ENCODE results near the gene DNAJA3. TPM values are rescaled to one million over a fixed set of nuclear protein-coding genes. Genes with fewer than 3 reads are reported as not detected.

The DNAJA3 gene
- total RNA-seq, 1 donor from 2014 or later = 40.7 TPM

- TF ChIP-seq, protein P1, sequence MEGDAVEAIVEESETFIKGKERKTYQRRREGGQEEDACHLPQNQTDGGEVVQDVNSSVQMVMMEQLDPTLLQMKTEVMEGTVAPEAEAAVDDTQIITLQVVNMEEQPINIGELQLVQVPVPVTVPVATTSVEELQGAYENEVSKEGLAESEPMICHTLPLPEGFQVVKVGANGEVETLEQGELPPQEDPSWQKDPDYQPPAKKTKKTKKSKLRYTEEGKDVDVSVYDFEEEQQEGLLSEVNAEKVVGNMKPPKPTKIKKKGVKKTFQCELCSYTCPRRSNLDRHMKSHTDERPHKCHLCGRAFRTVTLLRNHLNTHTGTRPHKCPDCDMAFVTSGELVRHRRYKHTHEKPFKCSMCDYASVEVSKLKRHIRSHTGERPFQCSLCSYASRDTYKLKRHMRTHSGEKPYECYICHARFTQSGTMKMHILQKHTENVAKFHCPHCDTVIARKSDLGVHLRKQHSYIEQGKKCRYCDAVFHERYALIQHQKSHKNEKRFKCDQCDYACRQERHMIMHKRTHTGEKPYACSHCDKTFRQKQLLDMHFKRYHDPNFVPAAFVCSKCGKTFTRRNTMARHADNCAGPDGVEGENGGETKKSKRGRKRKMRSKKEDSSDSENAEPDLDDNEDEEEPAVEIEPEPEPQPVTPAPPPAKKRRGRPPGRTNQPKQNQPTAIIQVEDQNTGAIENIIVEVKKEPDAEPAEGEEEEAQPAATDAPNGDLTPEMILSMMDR (IDR thresholded peaks at IDR 0.05) = no peak
- DNase-seq (ENCODE audit: low spot score in 2 of 2) = no peak
- intact Hi-C loops (cut with DNase I) = no loop called here
- H3K36me3 ChIP-seq = peaks cover 0 to 6% of the 10 kb centered on the region in 2 donors
- H3K27ac ChIP-seq = no peak overlapping the region
- no peaks in the 10 kb centered on the region for H3K9me3 ChIP-seq
- H3K27me3 ChIP-seq = no peaks in the 10 kb centered on the region
- no peaks in the 10 kb centered on the region for H3K4me1 ChIP-seq
- no peak overlapping the region for H3K4me3 ChIP-seq
These were observed 66.2 kb downstream of the DNAJA3 start for GRCh38 chr16:4491898-4492297.

DNA sequence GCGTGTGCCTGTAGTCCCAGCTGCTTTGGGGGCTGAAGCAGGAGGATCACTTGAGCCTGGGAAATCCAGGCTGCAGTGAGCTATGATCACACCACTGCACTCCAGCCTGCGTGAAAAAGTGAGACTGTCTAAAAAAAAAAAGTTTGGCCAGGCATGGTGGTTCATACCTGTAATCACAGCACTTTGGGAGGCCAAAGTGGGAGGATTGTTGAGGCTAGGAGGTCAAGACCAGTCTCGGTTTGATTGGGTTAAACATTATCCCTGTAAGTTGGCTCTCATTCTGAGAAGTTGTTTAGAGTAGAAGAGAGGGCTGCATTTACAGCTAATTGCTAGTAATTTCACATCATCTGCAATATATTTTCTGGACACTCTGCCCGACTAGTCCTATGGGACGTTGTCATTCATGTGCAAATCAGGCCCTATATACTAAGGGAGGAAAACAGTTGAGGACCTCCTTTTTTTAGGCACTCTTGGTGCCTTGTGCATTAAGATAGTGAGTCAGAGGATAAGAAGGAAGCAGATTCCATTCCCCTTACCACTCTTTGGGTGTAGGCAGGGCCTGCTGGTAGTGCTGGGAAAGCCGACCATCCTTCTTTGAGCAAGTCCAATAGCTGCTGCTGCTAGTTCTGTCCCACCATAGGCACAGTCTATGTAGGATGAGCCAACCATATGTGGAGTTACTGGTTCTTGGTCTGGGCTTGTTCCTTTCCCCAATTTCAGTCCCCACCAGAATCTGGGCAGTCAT, 69.2 kb downstream of the DNAJA3 start:
- H3K9me3 ChIP-seq = no peaks in the 10 kb centered on the region
- peaks cover 0 to 4% of the 10 kb centered on the region in 2 donors for H3K36me3 ChIP-seq
- TF ChIP-seq, protein P1 (IDR thresholded peaks at IDR 0.05) = no peak
- H3K4me1 ChIP-seq = peaks cover 1 to 3% of the 10 kb centered on the region in 2 donors
- H3K27ac ChIP-seq = no peak overlapping the region
- no peaks in the 10 kb centered on the region for H3K27me3 ChIP-seq
- no peak for DNase-seq (ENCODE audit: low spot score in 2 of 2)
- intact Hi-C loops (cut with DNase I) = no loop called here
- H3K4me3 ChIP-seq = no peak overlapping the region

- peaks cover 0 to 4% of the 10 kb centered on the region in 2 donors for H3K36me3 ChIP-seq
- intact Hi-C loops (cut with DNase I) = no loop called here
- TF ChIP-seq, protein P1 (IDR thresholded peaks at IDR 0.05) = no peak
- no peak overlapping the region for H3K27ac ChIP-seq
- peaks cover 3 to 12% of the 10 kb centered on the region in 2 donors for H3K4me1 ChIP-seq
- no peak overlapping the region for H3K4me3 ChIP-seq
- H3K9me3 ChIP-seq = no peaks in the 10 kb centered on the region
- no peaks in the 10 kb centered on the region for H3K27me3 ChIP-seq
- no peak for DNase-seq (ENCODE audit: low spot score in 2 of 2)
These were observed 70.1 kb downstream of the DNAJA3 start for GRCh38 chr16:4495766-4496165.

DNA sequence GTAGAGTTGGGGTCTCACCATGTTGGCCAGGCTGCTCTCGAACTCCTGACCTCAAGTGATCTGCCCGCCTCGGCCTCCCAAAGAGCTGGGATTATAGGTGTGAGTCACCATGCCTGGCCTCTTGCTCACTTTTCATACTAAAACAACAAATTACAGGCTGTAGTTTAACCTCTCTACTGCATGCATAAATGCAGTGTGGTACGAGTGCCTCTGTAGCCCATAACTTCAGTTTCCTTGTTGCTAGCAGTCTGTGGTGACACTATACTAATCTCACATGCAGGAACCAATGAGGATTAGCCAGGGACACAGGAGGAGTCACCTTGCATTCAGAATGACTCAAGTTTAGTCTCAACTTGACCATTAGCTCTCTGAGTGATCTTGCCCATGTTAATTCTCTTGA, 70.6 kb downstream of the DNAJA3 start:
- no peak overlapping the region for H3K27ac ChIP-seq
- no peaks in the 10 kb centered on the region for H3K27me3 ChIP-seq
- H3K4me3 ChIP-seq = no peak overlapping the region
- no peak for DNase-seq (ENCODE audit: low spot score in 2 of 2)
- peaks cover 0 to 4% of the 10 kb centered on the region in 2 donors for H3K36me3 ChIP-seq
- H3K4me1 ChIP-seq = peaks cover 3 to 14% of the 10 kb centered on the region in 2 donors
- TF ChIP-seq, protein P1 (IDR thresholded peaks at IDR 0.05) = no peak
- intact Hi-C loops (cut with DNase I) = no loop called here
- no peaks in the 10 kb centered on the region for H3K9me3 ChIP-seq

- H3K4me1 ChIP-seq = peaks cover 3 to 22% of the 10 kb centered on the region in 2 donors
- no peaks in the 10 kb centered on the region for H3K9me3 ChIP-seq
- H3K27ac ChIP-seq = no peak overlapping the region
- intact Hi-C loops (cut with DNase I) = no loop called here
- H3K36me3 ChIP-seq = peaks cover 0 to 4% of the 10 kb centered on the region in 2 donors
- H3K4me3 ChIP-seq = no peak overlapping the region
- no peak for DNase-seq (ENCODE audit: low spot score in 2 of 2)
- TF ChIP-seq, protein P1 (IDR thresholded peaks at IDR 0.05) = no peak
- H3K27me3 ChIP-seq = no peaks in the 10 kb centered on the region
These were observed 73.0 kb downstream of the DNAJA3 start for GRCh38 chr16:4498546-4499195.
